Measurements from ENCODE around the gene GTF2A2.
"Not testable (repeated sequence)": the region's sequence is repeated elsewhere in the genome, so short reads cannot be mapped to it uniquely, and the experiment has no call there.

Gene GTF2A2

DNA sequence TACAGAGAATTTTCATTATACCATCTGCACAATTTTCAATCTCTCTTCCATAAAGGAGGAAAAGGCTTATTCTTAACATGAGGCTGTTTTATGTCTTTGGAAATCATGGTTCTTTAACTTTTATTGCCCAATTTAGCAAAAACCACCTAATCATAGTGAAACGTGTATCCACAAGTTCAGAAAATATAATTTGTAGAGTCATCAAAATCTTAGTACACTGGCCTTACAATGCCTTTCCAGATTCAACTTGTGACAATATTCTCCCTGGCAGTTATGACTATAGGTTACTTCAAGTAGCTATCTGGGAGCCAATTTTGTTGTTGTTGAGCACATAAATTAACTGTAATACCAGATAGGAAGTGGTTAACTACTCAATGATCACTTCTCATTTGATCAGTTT lies 20.9 kb upstream of the GTF2A2 start:
- DNase-seq (ENCODE audit: low read depth, low spot score) = no peak
- no peak overlapping the region for H3K4me3 ChIP-seq (ENCODE audit: low read length)

DNA sequence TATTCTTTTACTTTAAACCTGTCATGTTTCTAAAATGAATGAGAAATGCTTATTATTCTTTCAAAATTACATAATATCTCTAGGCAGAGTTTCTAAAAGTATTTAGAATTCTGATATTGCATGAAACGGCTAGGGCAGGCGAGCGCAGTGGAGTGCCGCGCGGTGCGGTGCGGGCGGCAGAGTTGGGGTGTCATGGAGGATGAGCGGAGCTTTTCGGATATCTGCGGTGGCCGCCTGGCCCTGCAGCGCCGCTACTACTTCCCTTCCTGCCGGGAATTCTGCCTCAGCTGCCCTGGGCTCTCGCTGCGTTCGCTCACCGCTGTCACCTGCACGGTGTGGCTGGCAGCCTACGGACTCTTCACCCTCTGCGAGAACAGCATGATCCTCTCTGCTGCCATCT lies 19.2 kb upstream of the GTF2A2 start:
- no peak for DNase-seq (ENCODE audit: low read depth, low spot score)
- no peak overlapping the region for H3K4me3 ChIP-seq (ENCODE audit: low read length)

DNA sequence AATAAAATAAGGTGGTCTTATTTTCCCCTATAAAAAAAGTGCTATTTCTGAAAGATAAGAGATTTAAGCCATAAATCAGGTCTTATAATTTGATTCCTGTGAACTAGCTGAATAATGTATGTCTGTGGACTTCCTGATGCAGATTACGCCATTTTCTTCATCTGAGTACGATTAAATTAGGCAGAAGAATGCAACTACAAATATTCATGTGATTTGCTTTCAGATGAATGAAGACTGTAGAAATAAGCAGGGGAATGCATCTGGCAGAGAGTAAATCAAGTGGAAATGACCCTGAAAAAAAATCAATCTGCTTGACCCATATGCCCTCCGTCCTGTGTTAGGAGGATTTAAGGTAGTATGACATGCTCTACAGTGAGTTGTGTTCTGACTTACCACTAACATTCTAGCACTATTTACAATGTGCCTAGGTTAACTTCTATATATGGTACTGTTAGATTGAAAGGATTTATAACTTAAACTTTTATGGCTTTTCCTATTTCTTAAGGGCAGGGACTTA lies 17.1 kb upstream of the GTF2A2 start:
- H3K4me3 ChIP-seq (ENCODE audit: low read length) = no peak overlapping the region
- DNase-seq (ENCODE audit: low read depth, low spot score) = no peak

DNA sequence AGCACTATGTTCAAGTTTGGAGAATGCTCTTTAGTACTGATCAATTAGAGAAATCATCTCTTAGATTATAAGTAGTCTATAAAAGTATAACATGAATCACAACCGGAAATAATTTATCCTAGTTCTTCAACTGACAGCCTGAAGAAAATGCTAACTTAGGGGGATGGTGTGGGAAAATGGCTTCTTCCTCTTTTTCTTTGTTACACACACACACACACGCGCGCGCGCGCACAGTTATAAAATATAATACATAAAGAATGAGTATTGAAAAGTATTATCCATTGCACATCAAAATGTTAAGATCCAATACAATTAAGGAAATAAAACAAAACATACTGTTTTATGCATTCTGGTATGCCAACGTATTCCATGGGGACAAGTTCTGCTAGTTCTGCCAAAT lies 11.2 kb upstream of the GTF2A2 start:
- H3K4me3 ChIP-seq (ENCODE audit: low read length) = no peak overlapping the region
- no peak for DNase-seq (ENCODE audit: low read depth, low spot score)

DNA sequence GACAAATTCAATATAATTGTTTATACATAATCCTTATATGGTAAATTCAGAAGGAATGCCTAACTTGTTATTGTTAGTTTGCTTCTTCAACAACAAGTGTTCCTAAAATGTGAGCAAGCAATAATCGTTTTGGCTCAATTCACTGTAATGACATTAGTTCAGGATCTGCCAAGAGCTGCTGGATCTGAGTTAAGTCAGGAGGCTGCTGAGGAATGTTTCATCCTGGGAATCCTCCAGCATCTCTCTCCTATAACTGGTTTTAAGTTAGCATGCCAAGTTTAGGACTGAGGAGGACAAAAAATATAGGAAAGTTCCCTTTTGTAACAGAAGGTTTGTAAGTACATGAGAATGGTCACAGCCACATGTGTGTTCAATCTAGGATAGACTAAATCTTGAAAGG lies 4.9 kb upstream of the GTF2A2 start:
- DNase-seq (ENCODE audit: low read depth, low spot score) = no peak

DNA sequence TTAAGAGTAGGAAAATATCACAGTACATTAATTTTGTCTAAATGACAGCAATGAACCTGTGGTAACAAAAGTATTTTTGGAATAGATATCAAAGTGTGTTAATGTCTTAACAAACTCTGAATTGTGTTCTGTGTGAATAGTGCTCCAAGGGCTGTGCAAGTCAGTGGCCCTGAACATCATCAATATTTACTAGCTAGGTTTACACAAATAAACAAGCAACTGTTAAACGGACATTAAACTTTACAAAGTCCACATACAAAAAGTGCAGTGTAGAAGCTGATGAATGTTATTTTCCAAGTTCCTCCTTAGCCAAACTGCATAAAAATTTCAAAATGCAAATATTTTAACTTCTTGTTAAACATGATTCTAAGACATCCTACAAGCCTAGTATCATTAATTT lies 2.1 kb upstream of the GTF2A2 start:
- no peak for DNase-seq (ENCODE audit: low read depth, low spot score)
- H3K4me3 ChIP-seq (ENCODE audit: low read length) = no peak overlapping the region

More for the DNA sequence above, 4.9 kb upstream of the GTF2A2 start:
- no peak overlapping the region for H3K4me3 ChIP-seq (ENCODE audit: low read length)

DNA sequence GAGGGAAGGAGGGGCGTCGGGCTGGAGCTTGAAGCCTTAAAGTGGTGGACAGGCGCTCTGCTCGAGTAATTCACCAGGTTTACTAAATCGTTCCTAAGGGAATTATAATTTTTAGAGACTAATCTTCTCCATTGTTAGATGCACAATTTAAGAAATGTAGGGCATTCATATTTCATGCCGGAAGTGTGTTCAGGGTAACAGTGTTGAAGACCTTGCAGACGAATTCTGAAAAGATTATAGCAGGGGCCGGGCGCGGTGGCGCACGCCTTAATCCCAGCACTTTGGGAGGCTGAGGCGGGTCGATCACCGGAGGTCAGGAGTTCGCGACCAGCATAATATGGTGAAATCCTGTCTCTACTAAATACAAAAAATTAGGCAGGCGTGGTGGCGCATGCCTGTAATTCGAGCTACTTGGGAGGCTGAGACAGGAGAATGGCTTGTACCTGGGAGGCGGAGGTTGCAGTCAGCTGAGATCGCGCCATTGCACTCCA lies 365 bp upstream of the GTF2A2 start:
- no peak for DNase-seq (ENCODE audit: low read depth, low spot score)
- H3K4me3 ChIP-seq (ENCODE audit: low read length) = peak overlapping the region; percentile 61

DNA sequence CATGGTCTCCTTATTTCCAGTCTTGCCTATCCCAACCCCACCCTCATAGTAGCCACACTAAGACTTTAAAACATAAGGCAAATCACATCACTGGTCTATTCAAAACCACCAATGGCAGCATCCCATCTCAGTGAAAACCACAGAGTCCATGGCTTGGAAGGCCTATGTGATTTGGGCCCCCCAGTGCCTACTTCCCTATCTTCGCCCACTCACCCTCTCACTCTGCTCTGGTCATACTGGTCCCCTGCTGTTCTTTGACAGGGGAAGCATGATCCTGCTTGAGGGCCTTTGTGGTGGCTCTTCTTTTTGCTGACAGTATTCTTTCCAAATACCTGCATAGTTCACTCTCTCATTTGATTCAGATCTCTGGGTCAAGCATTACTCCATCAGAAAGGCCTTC lies 3.3 kb downstream of the GTF2A2 start:
- H3K4me3 ChIP-seq (ENCODE audit: low read length) = no peak overlapping the region
- no peak for DNase-seq (ENCODE audit: low read depth, low spot score)

DNA sequence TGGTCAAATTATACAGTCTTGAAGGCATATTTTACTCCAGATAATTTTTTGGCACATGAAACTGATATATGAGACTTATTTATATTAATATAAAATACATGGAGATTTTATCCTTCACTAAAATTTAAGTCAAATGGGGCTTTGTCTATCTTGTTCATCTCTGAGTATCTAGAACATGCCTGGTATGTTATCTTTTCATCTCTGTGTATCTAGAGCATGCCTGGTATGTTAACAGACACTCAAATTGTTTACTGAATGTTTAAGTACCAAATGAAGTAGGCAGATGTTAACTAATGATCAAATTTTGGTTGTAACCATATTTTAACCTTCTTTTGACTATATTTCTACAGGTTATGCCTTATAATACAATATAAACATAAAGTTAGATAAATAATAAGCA lies 7.7 kb downstream of the GTF2A2 start:
- DNase-seq (ENCODE audit: low read depth, low spot score) = no peak
- no peak overlapping the region for H3K4me3 ChIP-seq (ENCODE audit: low read length)

DNA sequence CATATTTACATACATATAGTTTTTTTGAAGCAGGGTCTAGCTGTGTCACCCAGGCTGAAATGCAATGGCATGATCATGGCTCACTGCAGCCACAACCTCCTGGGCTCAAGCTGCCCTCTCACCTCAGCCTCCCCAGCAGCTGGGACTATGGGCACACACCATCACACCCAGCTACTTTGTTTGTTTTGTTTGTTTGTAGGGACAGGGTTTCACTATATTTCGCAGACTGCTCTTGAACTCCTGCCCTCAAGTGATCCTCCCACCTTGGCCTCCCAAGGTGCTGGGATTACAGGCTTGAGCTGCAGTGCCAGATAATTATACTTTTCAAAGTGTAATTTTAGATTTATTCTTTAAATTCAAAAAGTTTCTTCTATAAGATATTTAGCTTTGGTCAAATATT lies 10.2 kb downstream of the GTF2A2 start:
- H3K4me3 ChIP-seq (ENCODE audit: low read length) = no peak overlapping the region
- no peak for DNase-seq (ENCODE audit: low read depth, low spot score)

DNA sequence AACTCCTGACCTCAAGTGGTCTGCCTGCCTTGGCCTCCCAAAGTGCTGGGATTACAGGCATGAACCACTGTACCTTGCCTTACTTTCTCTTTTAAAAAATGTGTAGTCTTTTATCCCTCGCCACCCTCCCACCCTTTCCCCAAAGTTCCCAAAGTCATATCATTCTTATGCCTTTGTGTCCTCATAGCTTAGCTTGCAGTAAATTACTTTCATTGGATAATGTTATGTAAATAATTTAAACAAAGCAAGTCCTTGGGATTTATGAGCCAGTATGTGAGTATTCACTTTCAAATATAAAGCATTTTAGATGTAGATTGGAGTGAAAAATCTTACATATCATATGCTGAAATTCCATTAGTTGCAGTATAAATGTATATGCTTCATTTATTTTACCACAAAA lies 11.0 kb downstream of the GTF2A2 start:
- H3K4me3 ChIP-seq (ENCODE audit: low read length) = no peak overlapping the region
- DNase-seq (ENCODE audit: low read depth, low spot score) = no peak

DNA sequence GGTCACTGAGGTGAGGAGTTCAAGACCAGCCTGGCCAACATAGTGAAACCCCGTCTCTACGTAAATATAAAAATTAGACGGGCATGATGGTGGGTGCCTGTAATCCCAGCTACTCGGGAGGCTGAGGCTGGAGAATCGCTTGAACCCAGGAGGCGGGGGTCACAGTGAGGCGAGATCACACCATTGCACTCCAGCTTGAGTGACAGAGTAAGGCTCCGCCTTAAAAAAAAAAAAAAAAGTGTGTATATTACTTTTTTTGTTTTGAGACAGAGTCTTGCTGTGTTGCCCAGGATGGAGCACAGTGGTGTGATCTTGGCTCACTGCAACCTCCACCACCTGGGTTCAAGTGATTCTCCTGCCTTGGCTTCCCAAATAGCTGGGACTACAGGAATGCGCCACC lies 11.5 kb downstream of the GTF2A2 start:
- DNase-seq (ENCODE audit: low read depth, low spot score); H3K4me3 ChIP-seq (ENCODE audit: low read length): not testable (repeated sequence)

DNA sequence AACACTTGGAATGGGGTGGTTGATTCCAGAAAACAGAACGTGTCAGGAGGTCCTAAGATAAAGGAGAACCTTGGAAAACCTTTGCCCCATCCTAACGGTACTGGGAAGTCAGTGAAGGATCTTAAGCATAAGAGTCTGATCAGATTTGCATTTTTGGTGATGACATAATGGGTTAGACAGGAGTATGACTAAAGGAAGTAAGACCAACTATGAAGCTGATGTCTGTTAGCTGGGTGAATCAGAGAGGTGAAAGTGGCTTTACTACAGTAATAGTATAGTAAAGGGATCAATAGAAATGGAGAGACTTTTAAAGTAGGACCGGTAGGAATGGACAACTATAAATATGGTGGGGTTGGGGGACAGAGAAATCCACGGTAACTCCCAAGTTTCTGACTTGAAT lies 12.6 kb downstream of the GTF2A2 start:
- no peak overlapping the region for H3K4me3 ChIP-seq (ENCODE audit: low read length)
- DNase-seq (ENCODE audit: low read depth, low spot score) = no peak

DNA sequence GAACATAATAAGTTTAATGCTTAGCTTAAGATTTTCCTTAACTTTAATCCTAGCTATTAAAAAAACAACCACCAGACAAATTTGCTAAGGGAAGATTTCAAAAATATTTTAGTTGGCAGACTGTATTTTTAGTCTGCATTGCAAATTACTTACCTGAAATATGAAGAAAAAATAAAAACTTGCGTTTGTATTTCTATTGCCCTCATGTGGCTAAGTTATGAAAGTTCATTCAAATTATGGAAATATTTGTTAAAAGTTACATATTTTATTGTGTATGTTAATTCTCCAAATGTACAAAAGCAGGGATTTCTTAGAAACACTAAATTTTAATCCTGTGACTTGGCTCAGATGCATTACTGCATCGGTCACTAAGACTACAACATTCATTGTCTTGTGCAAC lies 15.0 kb downstream of the GTF2A2 start:
- no peak for DNase-seq (ENCODE audit: low read depth, low spot score)
- H3K4me3 ChIP-seq (ENCODE audit: low read length) = no peak overlapping the region

DNA sequence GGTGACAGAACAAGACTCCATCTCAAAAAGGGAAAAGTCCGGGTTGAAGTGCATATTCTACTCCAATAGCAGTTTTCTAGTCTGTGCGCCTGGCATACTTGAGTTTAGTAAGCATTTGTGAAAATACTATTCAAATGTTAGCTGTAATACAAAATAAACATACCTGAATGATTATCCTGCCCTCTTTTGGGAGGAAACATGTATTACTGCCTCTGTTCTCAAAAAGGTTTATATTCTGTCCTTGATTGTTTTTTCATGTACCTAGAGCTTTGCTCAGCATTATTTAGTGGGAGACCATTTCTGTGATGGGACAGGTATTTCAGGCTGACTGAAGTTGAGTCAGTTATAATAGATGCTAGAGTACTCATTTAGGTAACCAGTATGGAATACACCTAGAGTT lies 19.8 kb downstream of the GTF2A2 start:
- not testable (repeated sequence) for DNase-seq (ENCODE audit: low read depth, low spot score); H3K4me3 ChIP-seq (ENCODE audit: low read length)

DNA sequence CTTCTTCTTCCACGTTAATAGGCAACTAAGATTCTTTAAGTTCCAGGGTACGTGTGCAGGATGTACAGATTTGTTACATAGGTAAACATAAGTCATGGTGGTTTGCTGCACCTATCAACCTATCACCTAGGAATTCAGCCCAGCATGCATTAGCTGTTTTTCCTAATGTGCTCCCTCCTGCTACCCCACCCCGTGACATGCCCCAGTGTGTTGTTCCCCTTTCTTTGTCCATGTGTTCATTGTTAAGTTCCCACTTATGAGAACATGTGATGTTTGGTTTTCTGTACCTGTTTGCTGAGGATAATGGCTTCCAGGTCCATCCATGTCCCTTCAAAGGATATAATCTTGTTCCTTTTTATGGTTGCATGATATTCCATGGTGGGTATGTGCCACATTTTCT lies 21.1 kb downstream of the GTF2A2 start:
- no peak overlapping the region for H3K4me3 ChIP-seq (ENCODE audit: low read length)
- no peak for DNase-seq (ENCODE audit: low read depth, low spot score)

DNA sequence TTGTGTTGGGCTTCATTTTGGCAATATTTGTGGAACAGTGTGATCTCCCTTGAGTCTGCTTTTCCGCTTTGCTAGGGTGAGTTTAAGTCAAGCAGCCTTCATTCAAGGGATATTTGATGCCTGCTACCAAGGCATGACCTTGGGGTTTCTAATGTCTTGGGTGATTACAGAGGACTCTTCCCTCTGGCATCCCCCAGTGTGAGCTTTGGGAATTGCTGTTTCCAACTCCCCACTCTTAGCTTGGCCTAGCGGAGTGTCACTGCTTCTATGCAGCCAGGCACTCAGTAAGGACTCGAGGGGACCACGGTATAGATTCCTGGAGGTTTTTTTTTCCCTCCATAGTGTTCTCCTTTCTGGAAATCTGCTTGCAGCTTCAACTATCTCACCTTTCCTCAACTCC lies 24.6 kb downstream of the GTF2A2 start:
- DNase-seq (ENCODE audit: low read depth, low spot score) = no peak

DNA sequence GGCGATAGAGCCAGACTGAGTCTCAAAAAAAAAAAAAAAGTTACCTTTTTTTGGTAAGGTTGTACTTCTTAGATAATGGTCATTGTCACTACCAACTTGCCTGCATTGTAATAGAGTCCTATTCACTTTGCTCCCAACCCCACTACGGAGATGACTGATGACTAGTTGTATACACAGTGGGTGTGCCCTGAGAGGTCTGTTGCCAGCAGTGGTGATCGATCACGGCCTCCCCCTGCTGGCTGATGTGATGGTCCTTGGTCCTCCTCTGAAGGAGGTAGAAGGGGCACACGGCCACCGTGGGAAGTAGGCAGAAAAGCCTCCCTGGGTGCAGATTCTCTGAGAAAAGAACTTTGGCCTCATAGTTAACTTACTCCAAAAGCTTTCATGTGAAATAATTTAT lies 35.0 kb downstream of the GTF2A2 start:
- DNase-seq (ENCODE audit: low read depth, low spot score) = no peak
- H3K4me3 ChIP-seq (ENCODE audit: low read length) = no peak overlapping the region

More for the DNA sequence above, 24.6 kb downstream of the GTF2A2 start:
- no peak overlapping the region for H3K4me3 ChIP-seq (ENCODE audit: low read length)

DNA sequence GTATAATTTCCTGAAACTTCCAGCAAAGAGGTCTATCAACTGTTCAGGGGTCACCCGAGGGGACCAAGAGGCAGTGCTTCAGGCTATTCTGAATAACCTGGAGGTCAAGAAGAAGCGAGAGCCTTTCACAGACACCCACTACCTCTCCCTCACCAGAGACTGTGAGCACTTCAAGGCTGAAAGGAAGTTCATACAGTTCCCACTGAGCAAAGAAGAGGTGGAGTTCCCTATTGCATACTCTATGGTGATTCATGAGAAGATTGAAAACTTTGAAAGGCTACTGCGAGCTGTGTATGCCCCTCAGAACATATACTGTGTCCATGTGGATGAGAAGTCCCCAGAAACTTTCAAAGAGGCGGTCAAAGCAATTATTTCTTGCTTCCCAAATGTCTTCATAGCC lies 38.9 kb downstream of the GTF2A2 start:
- no peak overlapping the region for H3K4me3 ChIP-seq (ENCODE audit: low read length)

DNA sequence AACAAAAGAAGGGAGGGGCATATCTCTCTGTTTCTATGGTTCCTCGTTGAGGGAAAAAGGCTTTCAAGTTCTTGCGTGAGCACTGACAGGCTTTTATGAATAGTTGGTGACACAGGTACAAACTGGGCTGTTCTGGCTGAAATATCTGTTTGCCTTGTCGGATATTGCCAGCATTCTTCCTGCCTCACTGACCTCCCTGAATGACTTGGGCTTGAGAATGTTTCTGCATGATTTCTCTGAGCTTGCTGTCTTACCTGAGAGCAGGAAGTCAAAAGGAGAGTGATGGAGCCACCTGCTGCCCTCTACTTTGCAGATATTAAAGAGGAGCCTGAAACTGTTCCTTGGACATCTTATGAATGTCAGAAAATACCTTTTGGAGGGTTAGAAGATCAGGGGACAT lies 40.9 kb downstream of the GTF2A2 start:
- DNase-seq (ENCODE audit: low read depth, low spot score) = no peak
- no peak overlapping the region for H3K4me3 ChIP-seq (ENCODE audit: low read length)

More for the DNA sequence above, 38.9 kb downstream of the GTF2A2 start:
- DNase-seq (ENCODE audit: low read depth, low spot score) = no peak

DNA sequence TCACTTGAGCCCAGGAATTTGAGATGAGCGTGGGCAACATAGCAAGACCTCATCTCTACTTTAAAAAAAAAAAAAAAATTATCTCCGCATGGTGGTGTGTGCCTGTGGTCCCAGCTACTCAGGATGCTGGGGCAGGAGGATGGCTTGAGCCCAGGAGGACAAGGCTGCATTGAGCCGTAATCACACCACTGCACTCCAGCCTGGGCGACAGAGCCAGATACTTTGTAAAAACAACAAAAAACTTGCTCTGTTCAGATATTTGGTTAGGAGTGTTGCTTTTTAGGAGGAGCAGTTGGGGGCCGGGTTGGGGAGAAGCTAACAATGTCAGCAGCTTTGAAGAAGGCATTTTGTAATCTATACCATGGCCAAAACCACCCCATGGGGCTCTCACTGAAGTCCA lies 41.7 kb downstream of the GTF2A2 start:
- H3K4me3 ChIP-seq (ENCODE audit: low read length) = no peak overlapping the region
- no peak for DNase-seq (ENCODE audit: low read depth, low spot score)

DNA sequence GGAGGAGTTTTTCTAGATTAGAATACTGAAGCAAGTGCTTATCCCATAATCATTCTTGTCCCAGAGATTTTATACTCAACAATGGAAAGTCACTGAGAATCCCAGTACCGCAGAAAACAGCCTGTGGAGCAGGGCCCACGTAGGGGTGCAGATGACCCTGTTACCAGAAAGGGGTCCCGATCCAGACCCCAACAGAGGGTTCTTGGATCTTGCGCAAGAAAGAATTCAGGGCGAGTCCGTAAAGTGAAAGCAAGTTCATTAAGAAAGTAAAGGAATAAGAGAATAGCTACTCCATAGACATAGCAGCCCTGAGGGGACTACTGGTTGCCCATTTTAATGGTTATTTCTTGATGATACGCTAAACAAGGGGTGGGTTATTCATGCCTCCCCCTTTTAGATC lies 43.2 kb downstream of the GTF2A2 start:
- no peak for DNase-seq (ENCODE audit: low read depth, low spot score)
- H3K4me3 ChIP-seq (ENCODE audit: low read length) = no peak overlapping the region
